ENCODE results near the gene ENPP6.
"Not testable (repeated sequence)": the region's sequence is repeated elsewhere in the genome, so short reads cannot be mapped to it uniquely, and the experiment has no call there.

The ENPP6 gene

DNA sequence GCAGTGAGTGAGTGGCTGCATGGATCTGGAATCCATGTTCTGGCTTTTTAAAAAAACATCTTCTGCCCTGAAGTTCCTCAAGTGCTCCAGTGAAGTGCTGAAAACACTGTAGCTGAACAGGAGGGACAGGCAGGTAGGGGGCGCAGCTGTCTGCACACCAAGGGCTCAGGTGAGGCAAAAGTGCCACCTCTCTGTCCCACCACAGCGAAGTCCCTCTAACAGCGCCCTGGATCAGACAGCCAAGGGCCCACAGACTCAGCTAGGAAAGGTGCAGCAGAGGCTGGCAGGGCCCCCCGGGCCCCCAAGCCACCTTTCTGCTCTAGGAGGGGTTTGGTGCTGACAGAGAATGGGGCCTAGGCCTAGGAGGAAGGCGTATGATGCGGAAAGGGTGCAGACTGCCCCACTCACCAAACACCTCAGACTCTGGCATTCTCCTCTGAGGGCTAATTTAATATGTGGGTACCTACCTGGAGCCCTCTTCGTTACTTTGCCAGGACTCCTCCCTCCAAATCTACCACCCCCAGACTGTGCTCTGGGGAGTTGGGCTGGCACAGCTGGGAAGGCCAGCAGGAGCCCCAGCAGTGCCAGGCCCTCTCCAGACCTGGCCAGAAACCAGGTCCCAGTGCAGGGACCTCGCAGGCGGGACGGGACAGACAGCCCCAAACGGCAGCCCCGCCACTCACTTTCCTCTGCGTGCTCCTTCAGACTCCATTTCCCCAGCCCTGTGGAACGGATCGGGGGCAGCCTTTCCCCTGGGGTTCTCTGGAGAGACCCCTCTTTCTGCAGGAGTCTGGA is 73.7 kb downstream of the ENPP6 start:
- H3K4me3 ChIP-seq (ENCODE audit: low read depth, low read length): no peak overlapping the region
- no peak for DNase-seq (ENCODE audit: low read depth, low spot score)
- POLR2A ChIA-PET: no interaction called here
- TF ChIP-seq, protein P1, sequence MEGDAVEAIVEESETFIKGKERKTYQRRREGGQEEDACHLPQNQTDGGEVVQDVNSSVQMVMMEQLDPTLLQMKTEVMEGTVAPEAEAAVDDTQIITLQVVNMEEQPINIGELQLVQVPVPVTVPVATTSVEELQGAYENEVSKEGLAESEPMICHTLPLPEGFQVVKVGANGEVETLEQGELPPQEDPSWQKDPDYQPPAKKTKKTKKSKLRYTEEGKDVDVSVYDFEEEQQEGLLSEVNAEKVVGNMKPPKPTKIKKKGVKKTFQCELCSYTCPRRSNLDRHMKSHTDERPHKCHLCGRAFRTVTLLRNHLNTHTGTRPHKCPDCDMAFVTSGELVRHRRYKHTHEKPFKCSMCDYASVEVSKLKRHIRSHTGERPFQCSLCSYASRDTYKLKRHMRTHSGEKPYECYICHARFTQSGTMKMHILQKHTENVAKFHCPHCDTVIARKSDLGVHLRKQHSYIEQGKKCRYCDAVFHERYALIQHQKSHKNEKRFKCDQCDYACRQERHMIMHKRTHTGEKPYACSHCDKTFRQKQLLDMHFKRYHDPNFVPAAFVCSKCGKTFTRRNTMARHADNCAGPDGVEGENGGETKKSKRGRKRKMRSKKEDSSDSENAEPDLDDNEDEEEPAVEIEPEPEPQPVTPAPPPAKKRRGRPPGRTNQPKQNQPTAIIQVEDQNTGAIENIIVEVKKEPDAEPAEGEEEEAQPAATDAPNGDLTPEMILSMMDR (IDR thresholded peaks at IDR 0.05; ENCODE audit: insufficient read depth, low read length, missing control alignments): no peak
- CTCF ChIA-PET: no interaction called here

DNA sequence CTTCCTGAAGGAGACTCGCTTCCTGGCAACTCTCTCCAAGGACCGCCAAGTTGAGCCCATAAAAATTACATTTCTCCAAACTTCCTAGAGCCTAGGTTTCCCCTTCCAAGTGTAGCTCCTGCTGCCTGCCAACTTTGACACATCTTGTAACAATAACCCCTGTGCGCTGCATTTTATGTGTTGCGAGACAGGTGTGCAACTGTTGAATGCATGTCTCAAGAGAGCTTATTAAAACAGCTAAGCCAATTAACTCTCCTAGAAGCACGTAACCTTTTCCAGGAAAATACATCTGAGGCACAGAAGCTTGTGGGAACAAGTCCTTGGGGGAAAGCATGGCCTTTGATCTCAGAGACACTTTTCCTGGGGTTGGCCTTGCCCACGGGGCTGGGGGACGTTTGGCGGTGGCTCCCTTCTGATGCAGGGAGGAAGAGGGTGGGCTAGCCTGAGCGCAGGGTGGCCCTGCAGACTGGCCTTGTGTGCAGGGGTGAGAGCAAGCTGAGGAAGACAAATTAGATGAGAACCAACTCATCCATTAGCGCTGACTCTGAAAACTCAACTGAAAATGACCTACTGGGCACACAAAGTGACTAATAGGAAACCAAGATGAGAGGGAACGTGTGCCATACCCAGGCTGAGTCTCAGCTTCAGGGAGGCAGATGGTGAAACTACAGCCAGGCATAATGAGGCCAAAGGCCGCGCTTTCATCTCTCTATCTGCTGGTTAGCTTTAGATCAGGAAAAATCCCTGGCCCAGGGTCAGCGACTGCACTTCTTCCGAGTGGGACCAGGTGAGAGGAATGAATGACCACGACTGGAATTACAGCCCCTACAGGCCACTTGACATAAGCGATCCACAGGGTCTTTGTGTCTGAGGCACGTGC is 75.3 kb downstream of the ENPP6 start:
- no peak overlapping the region for H3K4me3 ChIP-seq (ENCODE audit: low read depth, low read length)
- ChIA-PET POLR2A (no interaction called here), CTCF (no interaction called here)
- TF ChIP-seq, protein P1 (IDR thresholded peaks at IDR 0.05; ENCODE audit: insufficient read depth, low read length, missing control alignments): no peak
- no peak for DNase-seq (ENCODE audit: low read depth, low spot score)

DNA sequence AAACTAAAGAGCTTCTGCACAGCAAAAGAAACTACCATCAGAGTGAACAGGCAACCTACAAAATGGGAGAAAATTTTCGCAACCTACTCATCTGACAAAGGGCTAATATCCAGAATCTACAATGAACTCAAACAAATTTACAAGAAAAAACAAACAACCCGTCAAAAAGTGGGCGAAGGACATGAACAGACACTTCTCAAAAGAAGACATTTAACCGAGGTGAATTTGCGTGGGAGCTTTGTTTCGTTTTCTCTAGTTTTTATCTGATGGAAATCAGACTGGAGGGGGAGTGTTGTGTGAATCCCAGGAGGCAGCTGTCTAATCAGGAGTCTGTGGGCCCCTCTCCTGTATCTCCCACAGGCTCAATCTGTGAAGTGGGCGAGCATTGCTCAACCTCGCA is 76.8 kb downstream of the ENPP6 start:
- DNase-seq (ENCODE audit: low read depth, low spot score); CTCF ChIA-PET; POLR2A ChIA-PET; H3K4me3 ChIP-seq (ENCODE audit: low read depth, low read length): not testable (repeated sequence)

DNA sequence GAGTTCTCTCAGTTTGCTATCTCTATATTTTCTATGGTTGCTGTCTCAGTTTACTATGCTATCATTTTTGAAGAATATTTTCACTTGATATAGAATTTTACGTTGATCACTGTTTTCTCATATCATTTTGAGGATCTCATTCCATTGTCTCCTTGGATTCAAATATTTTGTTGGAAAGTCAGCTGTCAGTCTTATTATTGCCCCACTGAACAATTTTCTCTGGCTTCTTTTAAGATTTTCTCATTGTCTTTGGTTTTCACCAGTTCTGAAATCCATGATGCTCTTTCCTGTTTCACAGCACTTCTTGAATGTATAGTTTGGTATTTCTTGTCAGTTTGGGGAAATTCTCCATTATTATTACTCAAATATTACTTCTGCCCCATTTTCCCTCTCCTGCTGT is 81.1 kb downstream of the ENPP6 start:
- TF ChIP-seq, protein P1 (IDR thresholded peaks at IDR 0.05; ENCODE audit: insufficient read depth, low read length, missing control alignments): no peak
- POLR2A ChIA-PET: no interaction called here
- CTCF ChIA-PET: no interaction called here
- H3K4me3 ChIP-seq (ENCODE audit: low read depth, low read length): no peak overlapping the region
- no peak for DNase-seq (ENCODE audit: low read depth, low spot score)

DNA sequence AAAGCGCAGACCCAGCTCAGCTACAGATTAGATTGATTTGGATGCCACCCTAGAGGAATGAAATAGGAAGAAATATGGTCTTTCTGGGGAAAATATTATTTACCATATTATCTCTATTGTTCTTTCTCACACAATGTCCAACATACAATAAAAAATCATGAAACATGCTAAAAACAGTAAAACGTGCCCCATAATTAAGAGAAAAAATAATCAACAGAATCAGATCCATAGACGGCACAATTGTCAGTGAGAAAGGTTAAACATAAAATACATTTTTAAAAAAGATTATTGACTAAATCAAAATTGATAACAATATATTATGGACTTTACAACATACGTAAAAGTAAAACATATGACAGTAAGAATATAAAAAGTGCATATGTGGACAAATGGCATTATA is 90.9 kb downstream of the ENPP6 start:
- H3K4me3 ChIP-seq (ENCODE audit: low read depth, low read length): no peak overlapping the region
- CTCF ChIA-PET: no interaction called here
- DNase-seq (ENCODE audit: low read depth, low spot score): no peak
- TF ChIP-seq, protein P1 (IDR thresholded peaks at IDR 0.05; ENCODE audit: insufficient read depth, low read length, missing control alignments): no peak
- POLR2A ChIA-PET: no interaction called here

DNA sequence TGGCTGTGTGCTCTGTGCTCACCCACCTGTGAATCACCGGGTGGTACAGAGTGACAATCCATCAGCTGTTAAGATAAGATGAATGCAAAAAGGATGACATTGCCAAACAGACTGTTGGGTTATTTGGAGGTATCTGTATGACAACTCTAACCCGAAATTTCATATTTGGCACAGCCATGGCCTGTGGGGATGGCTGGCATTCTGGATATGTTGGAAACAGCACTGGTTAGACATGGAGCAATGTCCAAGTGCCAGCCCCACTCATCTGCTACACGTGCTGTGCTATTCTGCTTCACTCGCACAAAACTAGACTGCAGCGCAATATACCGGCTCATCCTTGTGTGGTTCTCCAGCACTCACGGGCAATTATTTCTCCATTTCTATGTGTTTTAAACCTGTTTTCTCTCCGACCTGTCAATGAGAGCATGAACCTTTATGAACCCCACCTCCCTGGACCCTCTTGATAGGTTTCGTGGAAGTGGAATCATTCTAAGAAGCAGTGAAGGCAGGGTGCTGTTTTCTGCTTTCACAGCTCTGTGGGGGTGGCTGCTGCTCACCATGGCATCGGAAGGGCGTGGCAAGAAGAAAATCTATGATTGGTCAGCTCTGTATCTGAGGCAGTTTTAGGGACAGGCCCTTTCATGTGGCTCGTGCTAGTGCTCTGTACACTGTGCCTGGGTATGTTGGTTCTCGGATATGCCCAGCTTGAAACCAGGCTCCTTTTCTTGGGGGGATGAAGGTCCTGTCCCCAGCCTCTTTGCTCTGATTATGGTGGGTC is 94.9 kb downstream of the ENPP6 start:
- DNase-seq (ENCODE audit: low read depth, low spot score): no peak
- ChIA-PET POLR2A (no interaction called here), CTCF (no interaction called here)
- no peak overlapping the region for H3K4me3 ChIP-seq (ENCODE audit: low read depth, low read length)
- TF ChIP-seq, protein P1 (IDR thresholded peaks at IDR 0.05; ENCODE audit: insufficient read depth, low read length, missing control alignments): no peak

Data from AG04449 (cell line).